Duodenal mucosa (tissue), 2 donors: ENCODE data around the gene C14orf39.

Source experiments
- H3K27ac ChIP-seq: one replicate; pipeline ENCODE4 v1.7.0; 2013; ENCODE audit warnings: low read depth, low read length
- H3K27me3 ChIP-seq, 2 donors: one replicate each; pipeline ENCODE4 v1.7.0; 2013; ENCODE audit warnings: low read length in 2 of 2, control low read depth in 1 of 2; ENCODE audit not compliant: insufficient read depth in 2 of 2, control insufficient read depth in 1 of 2
- H3K36me3 ChIP-seq, 2 donors: one replicate each; pipeline ENCODE4 v1.7.0; 2013; ENCODE audit warnings: low read length in 2 of 2, control low read depth in 1 of 2; ENCODE audit not compliant: insufficient read depth in 2 of 2, control insufficient read depth in 1 of 2
- H3K4me1 ChIP-seq, 2 donors: one replicate each; pipeline ENCODE4 v1.7.0; 2013; ENCODE audit warnings: low read length in 2 of 2, control low read depth in 1 of 2; ENCODE audit not compliant: insufficient read depth in 2 of 2, control insufficient read depth in 1 of 2
- H3K4me3 ChIP-seq, 2 donors: one replicate each; pipeline ENCODE4 v1.7.0; 2013; ENCODE audit warnings: low read length in 2 of 2, low read depth in 1 of 2
- H3K9ac ChIP-seq, 2 donors: one replicate each; pipeline ENCODE4 v1.7.0; 2013; ENCODE audit warnings: low read length in 2 of 2, low read depth in 1 of 2
- H3K9me3 ChIP-seq, 2 donors: one replicate each; pipeline ENCODE4 v1.7.0; 2013; ENCODE audit warnings: low read length in 2 of 2, control low read depth in 1 of 2; ENCODE audit not compliant: control insufficient read depth in 1 of 2

C14orf39 gene

DNA sequence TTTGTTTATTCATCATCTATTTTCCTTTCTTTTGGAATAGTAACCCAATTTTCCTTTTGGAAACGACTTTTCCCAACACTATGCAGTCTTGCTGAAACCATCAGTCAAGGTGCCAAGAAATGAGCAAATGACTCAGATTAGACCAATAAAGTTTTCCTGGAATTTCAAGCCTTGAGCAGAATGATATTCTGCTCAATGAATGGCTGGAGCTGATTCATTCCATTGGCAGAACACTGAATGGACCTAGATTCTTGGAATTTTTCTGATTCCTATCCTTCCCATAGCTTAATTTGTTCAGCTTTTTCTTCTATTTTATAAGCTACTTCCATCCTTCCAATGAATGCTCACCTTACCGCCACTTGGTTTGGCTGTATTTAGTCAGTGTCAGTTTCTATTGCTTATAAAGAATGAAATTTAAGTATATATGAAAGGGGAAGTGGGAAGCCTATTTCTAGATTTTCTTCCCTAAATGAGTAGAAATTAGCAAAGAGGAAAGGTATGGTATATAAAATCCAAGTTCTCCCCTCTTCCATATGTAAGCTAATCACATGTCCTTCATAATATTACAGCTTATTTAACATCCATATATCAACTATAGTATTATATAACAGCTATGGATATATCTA lies 89.0 kb downstream of the C14orf39 start:
- Histone ChIP-seq H3K36me3 (no peaks in the 10 kb centered on the region), H3K9ac (no peak overlapping the region), H3K27me3 (no peaks in the 10 kb centered on the region), H3K9me3 (no peaks in the 10 kb centered on the region), H3K4me3 (no peak overlapping the region), H3K4me1 (no peaks in the 10 kb centered on the region), H3K27ac (no peak overlapping the region)
